Karpas-422 (cell line): ENCODE results near the gene OR1F1. TPM values are rescaled to one million over a fixed set of nuclear protein-coding genes. Genes with fewer than 3 reads are reported as not detected.

Experiments
- DNase-seq: peaks from one replicate; pipeline ENCODE4 v3.0.0-alpha.2; 2015
- H2AFZ ChIP-seq: fragments of 200-600 bp; sonication (generic); 2 replicates; pipeline ENCODE4 v1.6.1; 2014; ENCODE audit warnings: antibody characterized with exemption, low read length, mixed read lengths
- H3K27ac ChIP-seq: fragments of 200-600 bp; sonication (generic); 2 replicates; pipeline ENCODE4 v1.5.1; 2014; ENCODE audit warnings: mild to moderate bottlenecking, low read length, moderate library complexity
- H3K27me3 ChIP-seq: fragments of 200-600 bp; sonication (generic); 2 replicates; pipeline ENCODE4 v1.6.1; 2014; ENCODE audit warnings: low read length, mixed read lengths
- H3K36me3 ChIP-seq: fragments of 200-600 bp; sonication (generic); 2 replicates; pipeline ENCODE4 v1.6.1; 2014; ENCODE audit warnings: low read length, mixed read lengths; ENCODE audit not compliant: insufficient read depth
- H3K4me1 ChIP-seq: fragments of 200-600 bp; sonication (generic); 2 replicates; pipeline ENCODE4 v1.6.1; 2014; ENCODE audit warnings: mild to moderate bottlenecking, low read length, mixed read lengths
- H3K4me2 ChIP-seq: fragments of 200-600 bp; sonication (generic); 2 replicates; pipeline ENCODE4 v1.6.1; 2014; ENCODE audit warnings: low read length, low read depth, mild to moderate bottlenecking; ENCODE audit not compliant: poor library complexity, severe bottlenecking
- H3K4me3 ChIP-seq: fragments of 200-600 bp; sonication (generic); 2 replicates; pipeline ENCODE4 v1.5.1; 2014; ENCODE audit warnings: mild to moderate bottlenecking, antibody characterized with exemption, low read length, mixed read lengths
- H3K79me2 ChIP-seq: fragments of 200-600 bp; sonication (generic); 2 replicates; pipeline ENCODE4 v1.6.1; 2014; ENCODE audit warnings: mild to moderate bottlenecking, low read length, mixed read lengths
- H3K9ac ChIP-seq: fragments of 200-600 bp; sonication (generic); 2 replicates; pipeline ENCODE4 v1.6.0; 2014; ENCODE audit warnings: low read length
- H3K9me2 ChIP-seq: fragments of 200-600 bp; sonication (generic), shearing (Covaris generic); replicated peaks from 2 replicates; pipeline ENCODE4 v1.6.0; 2014; ENCODE audit warnings: mild to moderate bottlenecking, low read length, moderate library complexity; ENCODE audit not compliant: insufficient read depth
- H3K9me3 ChIP-seq: fragments of 300-700, 200-600 bp; sonication (generic); 2 replicates; pipeline ENCODE4 v1.6.1; 2014; ENCODE audit warnings: low read length, mixed read lengths
- H4K20me1 ChIP-seq: fragments of 200-600 bp; sonication (generic); 2 replicates; pipeline ENCODE4 v1.6.1; 2014; ENCODE audit warnings: mild to moderate bottlenecking, antibody characterized with exemption, low read length, low read depth; ENCODE audit not compliant: insufficient read depth
- total RNA-seq: library from RNA; depleted of rRNA; stranded (reverse); fragments of >200 nt; shearing (Covaris generic); gene quantifications from 2 replicates; pipeline ENCODE4 v1.2.3, GENCODE V29; 2014; ENCODE audit warnings: low replicate concordance

The OR1F1 gene
- total RNA-seq, 1 experiment from 2014 or later, result not detected

GRCh38 chr16:3148256-3149192 is 39.5 kb upstream of the OR1F1 start:
- H3K9me3 ChIP-seq, result no peaks in the 10 kb centered on the region
- H3K9me2 ChIP-seq, result no peaks in the 10 kb centered on the region
- H3K9ac ChIP-seq, result no peak overlapping the region
- H2AFZ ChIP-seq, result no peak overlapping the region
- H3K4me3 ChIP-seq, result no peak overlapping the region; the same call in 1 of the 2 replicates
- no peaks in the 10 kb centered on the region for H3K36me3 ChIP-seq
- no peaks in the 10 kb centered on the region for H3K27me3 ChIP-seq
- peak; percentile 40 for DNase-seq
- H3K4me1 ChIP-seq, result peaks cover 25% of the 10 kb centered on the region
- no peak overlapping the region for H3K27ac ChIP-seq
- H4K20me1 ChIP-seq, result peaks cover 7% of the 10 kb centered on the region; the same call in 1 of the 2 replicates
- peak overlapping the region; percentile 96 for H3K4me2 ChIP-seq
- H3K79me2 ChIP-seq, result no peaks in the 10 kb centered on the region

- Histone ChIP-seq H3K4me3 (peak overlapping the region; percentile 79), H3K27me3 (no peaks in the 10 kb centered on the region), H2AFZ (no peak overlapping the region), H3K9ac (peak overlapping the region; percentile 92), H3K4me2 (peak overlapping the region; percentile 96), H3K36me3 (no peaks in the 10 kb centered on the region), H3K27ac (no peak overlapping the region), H3K4me1 (peaks cover 25% of the 10 kb centered on the region), H3K9me2 (no peaks in the 10 kb centered on the region), H3K79me2 (no peaks in the 10 kb centered on the region), H3K9me3 (no peaks in the 10 kb centered on the region), H4K20me1 (peaks cover 7% of the 10 kb centered on the region; the same call in 1 of the 2 replicates)
- peak; percentile 44 for DNase-seq
Observed at GRCh38 chr16:3149193-3149530, 38.8 kb upstream of the OR1F1 start.

- Histone ChIP-seq H3K27ac (peak overlapping the region; percentile 47), H3K4me1 (peaks cover 25% of the 10 kb centered on the region), H4K20me1 (peaks cover 7% of the 10 kb centered on the region; the same call in 1 of the 2 replicates), H3K9ac (peak overlapping the region; percentile 92), H3K9me2 (no peaks in the 10 kb centered on the region), H3K27me3 (no peaks in the 10 kb centered on the region), H2AFZ (peak overlapping the region; percentile 82), H3K79me2 (no peaks in the 10 kb centered on the region), H3K4me3 (peak overlapping the region; percentile 79), H3K4me2 (peak overlapping the region; percentile 96), H3K9me3 (no peaks in the 10 kb centered on the region), H3K36me3 (no peaks in the 10 kb centered on the region)
- DNase-seq, result peak; percentile 87
Observed at GRCh38 chr16:3149630-3150345, 38.2 kb upstream of the OR1F1 start.

GRCh38 chr16:3150346-3151218 is 37.4 kb upstream of the OR1F1 start:
- H3K27ac ChIP-seq, result peak overlapping the region; percentile 47
- H3K4me2 ChIP-seq, result peak overlapping the region; percentile 96
- H3K4me3 ChIP-seq, result peak overlapping the region; percentile 79
- H3K27me3 ChIP-seq, result no peaks in the 10 kb centered on the region
- peaks cover 25% of the 10 kb centered on the region for H3K4me1 ChIP-seq
- H3K36me3 ChIP-seq, result no peaks in the 10 kb centered on the region
- no peaks in the 10 kb centered on the region for H3K9me2 ChIP-seq
- peak overlapping the region; percentile 82; the same call in 1 of the 2 replicates for H2AFZ ChIP-seq
- no peaks in the 10 kb centered on the region for H3K9me3 ChIP-seq
- no peaks in the 10 kb centered on the region for H3K79me2 ChIP-seq
- peak overlapping the region; percentile 92 for H3K9ac ChIP-seq
- peaks cover 7% of the 10 kb centered on the region; the same call in 1 of the 2 replicates for H4K20me1 ChIP-seq
- peak; percentile 99 for DNase-seq

GRCh38 chr16:3152027-3152276 is 36.1 kb upstream of the OR1F1 start:
- Histone ChIP-seq H3K9me2 (no peaks in the 10 kb centered on the region), H3K4me2 (peak overlapping the region; percentile 48), H3K4me1 (peaks cover 25% of the 10 kb centered on the region), H3K9me3 (no peaks in the 10 kb centered on the region), H3K36me3 (no peaks in the 10 kb centered on the region), H3K9ac (no peak overlapping the region), H3K79me2 (no peaks in the 10 kb centered on the region), H3K4me3 (peak overlapping the region; percentile 53; the same call in 1 of the 2 replicates), H2AFZ (no peak overlapping the region), H3K27me3 (no peaks in the 10 kb centered on the region), H3K27ac (no peak overlapping the region), H4K20me1 (peaks cover 7% of the 10 kb centered on the region; the same call in 1 of the 2 replicates)
- DNase-seq, result no peak

GRCh38 chr16:3152277-3152990 is 35.6 kb upstream of the OR1F1 start:
- Histone ChIP-seq H3K4me1 (peaks cover 25% of the 10 kb centered on the region), H3K36me3 (no peaks in the 10 kb centered on the region), H3K4me2 (peak overlapping the region; percentile 48), H4K20me1 (peaks cover 7% of the 10 kb centered on the region; the same call in 1 of the 2 replicates), H3K9me2 (no peaks in the 10 kb centered on the region), H3K79me2 (no peaks in the 10 kb centered on the region), H3K9me3 (no peaks in the 10 kb centered on the region), H3K9ac (peak overlapping the region; percentile 34), H3K4me3 (peak overlapping the region; percentile 53; the same call in 1 of the 2 replicates), H3K27ac (no peak overlapping the region), H3K27me3 (no peaks in the 10 kb centered on the region), H2AFZ (peak overlapping the region; percentile 46; the same call in 1 of the 2 replicates)
- DNase-seq, result peak; percentile 94

- Histone ChIP-seq H3K4me2 (no peak overlapping the region), H3K4me1 (peaks cover 30% of the 10 kb centered on the region), H3K27ac (no peak overlapping the region), H3K9me3 (no peaks in the 10 kb centered on the region), H3K27me3 (no peaks in the 10 kb centered on the region), H4K20me1 (peaks cover 7% of the 10 kb centered on the region; the same call in 1 of the 2 replicates), H2AFZ (no peak overlapping the region), H3K9ac (no peak overlapping the region), H3K9me2 (no peaks in the 10 kb centered on the region), H3K4me3 (no peak overlapping the region), H3K79me2 (no peaks in the 10 kb centered on the region), H3K36me3 (no peaks in the 10 kb centered on the region)
- no peak for DNase-seq
Observed at GRCh38 chr16:3152991-3153368, 35.0 kb upstream of the OR1F1 start.
